WTC11 (cell line): ENCODE results near the gene TMPRSS6. TPM values are rescaled to one million over a fixed set of nuclear protein-coding genes. Genes with fewer than 3 reads are reported as not detected.

Experiments used
- ATAC-seq: fragments of 200-7000 bp; cut with Tn5 transposase; 2 replicates; pipeline ENCODE4 v1.10.0; 2021; ENCODE audit warnings: mild to moderate bottlenecking, moderate library complexity
- CTCF ChIA-PET: fragments of 300-600 bp; sonication (Branson Sonifier 250); formaldehyde crosslinking; loops from one replicate; lab custom pipeline; 2021; ENCODE audit warnings: antibody characterized with exemption; lab: Charles Lee
- POLR2A ChIA-PET: fragments of 350-600 bp; sonication (Branson Sonifier 250); formaldehyde crosslinking; loops from one replicate; lab custom pipeline; 2021; ENCODE audit warnings: antibody characterized with exemption; lab: Charles Lee
- DNase-seq: peaks from one replicate; pipeline ENCODE4 v3.0.0; 2021; ENCODE audit warnings: low spot score
- H3K27ac Mint-ChIP-seq: 2 replicates; pipeline ENCODE4 v1.8.0; 2021; ENCODE audit warnings: mixed read lengths
- H3K27me3 Mint-ChIP-seq: 2 replicates; pipeline ENCODE4 v1.8.0; 2021; ENCODE audit warnings: low read depth, mild to moderate bottlenecking, moderate library complexity, mixed read lengths
- H3K36me3 Mint-ChIP-seq: 2 replicates; pipeline ENCODE4 v1.8.0; 2021; ENCODE audit warnings: mixed read lengths
- H3K4me1 Mint-ChIP-seq: 2 replicates; pipeline ENCODE4 v1.8.0; 2022; ENCODE audit warnings: mixed read lengths
- H3K4me3 Mint-ChIP-seq: 2 replicates; pipeline ENCODE4 v1.8.0; 2021; ENCODE audit warnings: mild to moderate bottlenecking, moderate library complexity, mixed read lengths
- H3K9me3 Mint-ChIP-seq: 2 replicates; pipeline ENCODE4 v1.8.0; 2021; ENCODE audit warnings: mixed read lengths
- ATF3 ChIP-seq: sonication (generic); formaldehyde crosslinking; conservative IDR thresholded peaks from 2 replicates; pipeline ENCODE4 v1.8.1; 2022; ENCODE audit warnings: mild to moderate bottlenecking, missing genetic modification reagents
- CDX4 ChIP-seq: fragments of 250-450 bp; sonication (Bioruptor Pico); IDR thresholded peaks from 2 replicates; pipeline ENCODE4 v1.9.0; 2021; ENCODE audit warnings: moderate library complexity, mild to moderate bottlenecking, inconsistent platforms, borderline replicate concordance
- CREM ChIP-seq: sonication (generic); formaldehyde crosslinking; IDR thresholded peaks from 2 replicates; pipeline ENCODE4 v1.8.1; 2022; ENCODE audit warnings: mild to moderate bottlenecking, missing genetic modification reagents, moderate library complexity
- ETV6 ChIP-seq: sonication (generic); formaldehyde crosslinking; IDR thresholded peaks from 2 replicates; pipeline ENCODE4 v1.8.1; 2022; ENCODE audit warnings: mild to moderate bottlenecking, missing genetic modification reagents
- FOXP4 ChIP-seq: sonication (generic); formaldehyde crosslinking; IDR thresholded peaks from 2 replicates; pipeline ENCODE4 v1.8.0; 2022; ENCODE audit warnings: mild to moderate bottlenecking, missing genetic modification reagents
- GRHL2 ChIP-seq: fragments of 250-450 bp; sonication (Bioruptor Pico); IDR thresholded peaks from 2 replicates; pipeline ENCODE4 v1.8.0; 2022; ENCODE audit warnings: mild to moderate bottlenecking, moderate library complexity; ENCODE audit not compliant: insufficient replicate concordance, severe bottlenecking
- MYBL2 ChIP-seq: sonication (generic); formaldehyde crosslinking; IDR thresholded peaks from 2 replicates; pipeline ENCODE4 v1.8.1; 2023; ENCODE audit warnings: mild to moderate bottlenecking, moderate library complexity, missing genetic modification reagents
- NR2C2 ChIP-seq: sonication (generic); formaldehyde crosslinking; IDR thresholded peaks from 2 replicates; pipeline ENCODE4 v1.8.0; 2022; ENCODE audit warnings: mild to moderate bottlenecking, missing genetic modification reagents
- OVOL2 ChIP-seq: fragments of 250-450 bp; sonication (Bioruptor Pico); IDR thresholded peaks from 2 replicates; pipeline ENCODE4 v1.9.0; 2021; ENCODE audit warnings: mild to moderate bottlenecking, borderline replicate concordance
- PRRX2 ChIP-seq: fragments of 250-450 bp; sonication (Bioruptor Pico); IDR thresholded peaks from 2 replicates; pipeline ENCODE4 v1.8.0; 2021; ENCODE audit warnings: mild to moderate bottlenecking
- SOX15 ChIP-seq: fragments of 250-450 bp; sonication (Bioruptor Pico); IDR thresholded peaks from 2 replicates; pipeline ENCODE4 v1.9.0; 2021; ENCODE audit warnings: mild to moderate bottlenecking
- TCF7 ChIP-seq: sonication (generic); formaldehyde crosslinking; IDR thresholded peaks from 2 replicates; pipeline ENCODE4 v1.8.0; 2022; ENCODE audit warnings: mild to moderate bottlenecking, low read depth, missing genetic modification reagents, moderate library complexity
- TEAD1 ChIP-seq: sonication (generic); formaldehyde crosslinking; IDR thresholded peaks from 2 replicates; pipeline ENCODE4 v1.8.0; 2022; ENCODE audit warnings: mild to moderate bottlenecking, missing genetic modification reagents
- ZBTB43 ChIP-seq: sonication (generic); formaldehyde crosslinking; IDR thresholded peaks from 2 replicates; pipeline ENCODE4 v1.8.1; 2023; ENCODE audit warnings: mild to moderate bottlenecking, missing genetic modification reagents
- ZNF219 ChIP-seq: sonication (generic); formaldehyde crosslinking; IDR thresholded peaks from 2 replicates; pipeline ENCODE4 v1.8.0; 2023; ENCODE audit warnings: missing genetic modification reagents, mild to moderate bottlenecking, borderline replicate concordance
- ZNF263 ChIP-seq: sonication (generic); formaldehyde crosslinking; IDR thresholded peaks from 2 replicates; pipeline ENCODE4 v1.8.1; 2022; ENCODE audit warnings: low read depth, mild to moderate bottlenecking, moderate library complexity, missing genetic modification reagents
- ZNF317 ChIP-seq: sonication (generic); formaldehyde crosslinking; IDR thresholded peaks from 2 replicates; pipeline ENCODE4 v1.8.1; 2023; ENCODE audit warnings: low read depth, mild to moderate bottlenecking, moderate library complexity, missing genetic modification reagents, borderline replicate concordance
- ZNF423 ChIP-seq: fragments of 250-450 bp; sonication (Bioruptor Pico); IDR thresholded peaks from 2 replicates; pipeline ENCODE4 v2.1.2; 2022; ENCODE audit warnings: mild to moderate bottlenecking, moderate library complexity
- total RNA-seq: library from RNA; stranded (reverse); gene quantifications from 3 replicates; pipeline ENCODE4 v1.2.3, GENCODE V29; 2021
- TF ChIP-seq, protein P1 (sequence below): fragments of 250-450 bp; sonication (Bioruptor Pico); IDR thresholded peaks from 2 replicates; pipeline ENCODE4 v1.9.0; 2021; ENCODE audit warnings: mild to moderate bottlenecking, borderline replicate concordance
- TF ChIP-seq, protein P2 (sequence below): sonication (generic); formaldehyde crosslinking; IDR thresholded peaks from 2 replicates; pipeline ENCODE4 v1.8.1; 2023; ENCODE audit warnings: mild to moderate bottlenecking, missing genetic modification reagents, moderate library complexity
- TF ChIP-seq, protein P3 (sequence below): sonication (generic); formaldehyde crosslinking; IDR thresholded peaks from 2 replicates; pipeline ENCODE4 v1.8.1; 2023; ENCODE audit warnings: mild to moderate bottlenecking, missing genetic modification reagents, borderline replicate concordance
- TF ChIP-seq, protein P4 (sequence below): sonication (generic); formaldehyde crosslinking; IDR thresholded peaks from 2 replicates; pipeline ENCODE4 v1.8.0; 2022; ENCODE audit warnings: mild to moderate bottlenecking, missing genetic modification reagents

TMPRSS6 gene
- total RNA-seq, 1 experiment from 2014 or later, result 0.11 TPM

DNA sequence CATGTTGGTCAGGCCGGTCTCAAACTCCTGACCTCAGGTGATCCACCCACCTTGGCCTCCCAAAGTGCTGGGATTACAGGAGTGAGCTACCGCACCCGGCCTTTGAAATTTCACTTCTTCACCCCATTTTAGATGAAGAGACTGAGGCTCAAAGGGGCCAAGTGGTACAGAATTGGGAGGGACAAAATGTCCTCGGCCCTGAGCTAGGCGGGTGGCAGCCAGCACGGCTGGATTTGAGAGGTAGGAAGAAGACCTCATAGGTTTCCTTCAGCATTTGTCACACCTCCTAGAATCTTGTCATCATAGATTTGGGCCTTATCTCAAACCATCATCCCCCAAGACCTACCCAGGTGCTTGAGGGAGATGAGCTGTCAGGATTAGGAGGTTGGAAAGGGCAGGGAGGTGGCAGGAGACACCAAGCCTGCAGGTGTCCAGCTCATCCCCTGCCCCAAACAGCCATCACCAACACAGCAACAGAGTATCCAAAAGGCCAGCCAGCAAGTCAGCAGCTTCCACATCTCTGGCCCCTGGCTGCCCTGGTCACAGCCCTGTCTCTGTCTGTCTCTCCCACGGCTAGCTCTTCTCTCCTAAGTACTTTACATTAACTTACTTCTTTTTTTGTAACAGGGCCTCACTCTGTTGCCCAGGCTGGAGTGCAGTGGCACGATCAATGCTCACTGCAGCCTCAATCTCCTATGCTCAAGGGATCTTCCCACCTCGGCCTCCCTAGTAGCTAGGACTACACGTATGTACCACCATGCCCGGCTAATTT, 11.2 kb upstream of the TMPRSS6 start (continued):
- TF ChIP-seq, protein P1, sequence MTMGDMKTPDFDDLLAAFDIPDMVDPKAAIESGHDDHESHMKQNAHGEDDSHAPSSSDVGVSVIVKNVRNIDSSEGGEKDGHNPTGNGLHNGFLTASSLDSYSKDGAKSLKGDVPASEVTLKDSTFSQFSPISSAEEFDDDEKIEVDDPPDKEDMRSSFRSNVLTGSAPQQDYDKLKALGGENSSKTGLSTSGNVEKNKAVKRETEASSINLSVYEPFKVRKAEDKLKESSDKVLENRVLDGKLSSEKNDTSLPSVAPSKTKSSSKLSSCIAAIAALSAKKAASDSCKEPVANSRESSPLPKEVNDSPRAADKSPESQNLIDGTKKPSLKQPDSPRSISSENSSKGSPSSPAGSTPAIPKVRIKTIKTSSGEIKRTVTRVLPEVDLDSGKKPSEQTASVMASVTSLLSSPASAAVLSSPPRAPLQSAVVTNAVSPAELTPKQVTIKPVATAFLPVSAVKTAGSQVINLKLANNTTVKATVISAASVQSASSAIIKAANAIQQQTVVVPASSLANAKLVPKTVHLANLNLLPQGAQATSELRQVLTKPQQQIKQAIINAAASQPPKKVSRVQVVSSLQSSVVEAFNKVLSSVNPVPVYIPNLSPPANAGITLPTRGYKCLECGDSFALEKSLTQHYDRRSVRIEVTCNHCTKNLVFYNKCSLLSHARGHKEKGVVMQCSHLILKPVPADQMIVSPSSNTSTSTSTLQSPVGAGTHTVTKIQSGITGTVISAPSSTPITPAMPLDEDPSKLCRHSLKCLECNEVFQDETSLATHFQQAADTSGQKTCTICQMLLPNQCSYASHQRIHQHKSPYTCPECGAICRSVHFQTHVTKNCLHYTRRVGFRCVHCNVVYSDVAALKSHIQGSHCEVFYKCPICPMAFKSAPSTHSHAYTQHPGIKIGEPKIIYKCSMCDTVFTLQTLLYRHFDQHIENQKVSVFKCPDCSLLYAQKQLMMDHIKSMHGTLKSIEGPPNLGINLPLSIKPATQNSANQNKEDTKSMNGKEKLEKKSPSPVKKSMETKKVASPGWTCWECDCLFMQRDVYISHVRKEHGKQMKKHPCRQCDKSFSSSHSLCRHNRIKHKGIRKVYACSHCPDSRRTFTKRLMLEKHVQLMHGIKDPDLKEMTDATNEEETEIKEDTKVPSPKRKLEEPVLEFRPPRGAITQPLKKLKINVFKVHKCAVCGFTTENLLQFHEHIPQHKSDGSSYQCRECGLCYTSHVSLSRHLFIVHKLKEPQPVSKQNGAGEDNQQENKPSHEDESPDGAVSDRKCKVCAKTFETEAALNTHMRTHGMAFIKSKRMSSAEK, result no peak
- TF ChIP-seq FOXP4 (CRISPR knock-in tag) (no peak), SOX15 (no peak), ZNF423 (CRISPR knock-in tag) (no peak), TEAD1 (no peak), ZNF317 (CRISPR knock-in tag) (no peak), ATF3 (CRISPR knock-in tag) (no peak), MYBL2 (no peak), CREM (CRISPR knock-in tag) (no peak), NR2C2 (CRISPR knock-in tag) (no peak), ZNF219 (no peak), ZNF263 (CRISPR knock-in tag) (no peak), ETV6 (CRISPR knock-in tag) (no peak)
- TF ChIP-seq, protein P2, sequence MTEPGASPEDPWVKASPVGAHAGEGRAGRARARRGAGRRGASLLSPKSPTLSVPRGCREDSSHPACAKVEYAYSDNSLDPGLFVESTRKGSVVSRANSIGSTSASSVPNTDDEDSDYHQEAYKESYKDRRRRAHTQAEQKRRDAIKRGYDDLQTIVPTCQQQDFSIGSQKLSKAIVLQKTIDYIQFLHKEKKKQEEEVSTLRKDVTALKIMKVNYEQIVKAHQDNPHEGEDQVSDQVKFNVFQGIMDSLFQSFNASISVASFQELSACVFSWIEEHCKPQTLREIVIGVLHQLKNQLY (CRISPR knock-in tag), result no peak
- TF ChIP-seq, protein P3, sequence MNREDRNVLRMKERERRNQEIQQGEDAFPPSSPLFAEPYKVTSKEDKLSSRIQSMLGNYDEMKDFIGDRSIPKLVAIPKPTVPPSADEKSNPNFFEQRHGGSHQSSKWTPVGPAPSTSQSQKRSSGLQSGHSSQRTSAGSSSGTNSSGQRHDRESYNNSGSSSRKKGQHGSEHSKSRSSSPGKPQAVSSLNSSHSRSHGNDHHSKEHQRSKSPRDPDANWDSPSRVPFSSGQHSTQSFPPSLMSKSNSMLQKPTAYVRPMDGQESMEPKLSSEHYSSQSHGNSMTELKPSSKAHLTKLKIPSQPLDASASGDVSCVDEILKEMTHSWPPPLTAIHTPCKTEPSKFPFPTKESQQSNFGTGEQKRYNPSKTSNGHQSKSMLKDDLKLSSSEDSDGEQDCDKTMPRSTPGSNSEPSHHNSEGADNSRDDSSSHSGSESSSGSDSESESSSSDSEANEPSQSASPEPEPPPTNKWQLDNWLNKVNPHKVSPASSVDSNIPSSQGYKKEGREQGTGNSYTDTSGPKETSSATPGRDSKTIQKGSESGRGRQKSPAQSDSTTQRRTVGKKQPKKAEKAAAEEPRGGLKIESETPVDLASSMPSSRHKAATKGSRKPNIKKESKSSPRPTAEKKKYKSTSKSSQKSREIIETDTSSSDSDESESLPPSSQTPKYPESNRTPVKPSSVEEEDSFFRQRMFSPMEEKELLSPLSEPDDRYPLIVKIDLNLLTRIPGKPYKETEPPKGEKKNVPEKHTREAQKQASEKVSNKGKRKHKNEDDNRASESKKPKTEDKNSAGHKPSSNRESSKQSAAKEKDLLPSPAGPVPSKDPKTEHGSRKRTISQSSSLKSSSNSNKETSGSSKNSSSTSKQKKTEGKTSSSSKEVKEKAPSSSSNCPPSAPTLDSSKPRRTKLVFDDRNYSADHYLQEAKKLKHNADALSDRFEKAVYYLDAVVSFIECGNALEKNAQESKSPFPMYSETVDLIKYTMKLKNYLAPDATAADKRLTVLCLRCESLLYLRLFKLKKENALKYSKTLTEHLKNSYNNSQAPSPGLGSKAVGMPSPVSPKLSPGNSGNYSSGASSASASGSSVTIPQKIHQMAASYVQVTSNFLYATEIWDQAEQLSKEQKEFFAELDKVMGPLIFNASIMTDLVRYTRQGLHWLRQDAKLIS (CRISPR knock-in tag), result no peak

GRCh38 chr22:37119872-37120271, 10.4 kb upstream of the TMPRSS6 start:
- Mint-ChIP-seq H3K27me3 (no peaks in the 10 kb centered on the region; the same call in 1 of the 2 replicates), H3K4me1 (peaks cover 25% of the 10 kb centered on the region), H3K9me3 (no peaks in the 10 kb centered on the region), H3K4me3 (no peak overlapping the region), H3K36me3 (no peaks in the 10 kb centered on the region), H3K27ac (no peak overlapping the region)
- DNase-seq, result no peak
- POLR2A ChIA-PET, result no interaction called here
- CTCF ChIA-PET, result interaction anchor here (1.5 to 2.1 kb wide), 2 partner anchors 42 to 46 kb away, joined by 3 to 7 read pairs; no protein-coding TSS in a partner anchor
- ATAC-seq, result no peak
- TF ChIP-seq TCF7 (CRISPR knock-in tag), result no peak
- TF ChIP-seq, protein P4, sequence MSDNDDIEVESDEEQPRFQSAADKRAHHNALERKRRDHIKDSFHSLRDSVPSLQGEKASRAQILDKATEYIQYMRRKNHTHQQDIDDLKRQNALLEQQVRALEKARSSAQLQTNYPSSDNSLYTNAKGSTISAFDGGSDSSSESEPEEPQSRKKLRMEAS (CRISPR knock-in tag), result no peak
- TF ChIP-seq, protein P2 (CRISPR knock-in tag), result no peak
- TF ChIP-seq CREM (CRISPR knock-in tag), result no peak
- no peak for TF ChIP-seq ZBTB43 (CRISPR knock-in tag)
- no peak for TF ChIP-seq GRHL2
- no peak for TF ChIP-seq OVOL2 (CRISPR knock-in tag)
- no peak for TF ChIP-seq PRRX2 (CRISPR knock-in tag)
- no peak for TF ChIP-seq CDX4
